Measurements from ENCODE around the gene UQCR10. TPM values are rescaled to one million over a fixed set of nuclear protein-coding genes. Genes with fewer than 3 reads are reported as not detected.

UQCR10 gene
- total and polyA plus RNA-seq, 4 experiments from 2014 or later, result 47.6 to 332 (median 162) TPM

DNA sequence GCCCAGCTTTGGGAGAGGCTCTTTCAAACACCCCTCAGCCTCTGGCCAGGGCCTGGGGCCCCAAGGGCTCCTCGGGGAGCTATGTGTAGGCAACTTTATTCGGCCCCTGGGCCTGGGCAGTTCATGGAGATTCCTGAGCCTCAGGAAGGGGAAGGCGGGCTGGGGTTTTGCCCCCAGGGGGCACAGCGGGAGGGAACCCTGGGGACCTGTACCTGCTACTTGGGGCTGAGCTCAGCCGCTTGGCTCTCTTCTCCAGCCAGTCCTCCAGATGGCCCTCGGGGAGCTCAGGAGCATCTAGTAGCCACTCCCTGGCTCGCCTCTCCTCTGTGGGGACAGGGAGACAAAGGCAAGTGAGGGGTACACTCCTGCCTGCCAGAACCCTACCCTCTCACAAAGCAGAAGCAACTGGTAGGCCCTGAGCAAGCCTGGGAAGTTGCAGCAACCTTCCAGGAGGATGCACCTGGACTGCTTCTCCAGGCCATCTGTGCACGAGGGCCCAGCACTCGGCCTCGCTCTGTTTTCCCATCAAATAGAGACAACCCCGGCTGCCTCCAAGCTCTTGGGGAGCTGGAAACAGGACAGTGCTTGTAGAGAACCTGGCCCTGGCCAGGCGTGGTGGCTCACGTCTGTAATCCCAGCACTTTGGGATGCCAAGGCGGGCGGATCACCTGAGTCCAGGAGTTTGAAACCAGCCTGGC is 28.9 kb upstream of the UQCR10 start:
- Histone ChIP-seq H3K36me3 (ENCODE audit: insufficient read depth, low read length) (peaks cover 11% of the 10 kb centered on the region), H3K27me3 (ENCODE audit: insufficient read depth, low read length) (no peaks in the 10 kb centered on the region), H3K4me1 (ENCODE audit: insufficient read depth, low read length) (no peaks in the 10 kb centered on the region), H3K4me3 (ENCODE audit: low read length in 2 of 2) (no peak overlapping the region), H3K9me3 (ENCODE audit: control insufficient read depth in 1 of 2, low read length in 2 of 2) (no peaks in the 10 kb centered on the region), H3K27ac (ENCODE audit: low read depth, low read length) (no peak overlapping the region)
- no peak for DNase-seq
- Mint-ChIP-seq H3K4me1 (no peaks in the 10 kb centered on the region), H3K27me3 (no peaks in the 10 kb centered on the region), H3K36me3 (peaks cover 17 to 29% of the 10 kb centered on the region in 2 donors), H3K4me3 (no peak overlapping the region), H3K27ac (no peak overlapping the region), H3K9me3 (no peaks in the 10 kb centered on the region)
- ChIA-PET POLR2A (ENCODE audit: partially characterized antibody) (no interaction called here), CTCF (ENCODE audit: partially characterized antibody) (no interaction called here)
- intact Hi-C loops (cut with micrococcal nuclease), result no loop called here

DNA sequence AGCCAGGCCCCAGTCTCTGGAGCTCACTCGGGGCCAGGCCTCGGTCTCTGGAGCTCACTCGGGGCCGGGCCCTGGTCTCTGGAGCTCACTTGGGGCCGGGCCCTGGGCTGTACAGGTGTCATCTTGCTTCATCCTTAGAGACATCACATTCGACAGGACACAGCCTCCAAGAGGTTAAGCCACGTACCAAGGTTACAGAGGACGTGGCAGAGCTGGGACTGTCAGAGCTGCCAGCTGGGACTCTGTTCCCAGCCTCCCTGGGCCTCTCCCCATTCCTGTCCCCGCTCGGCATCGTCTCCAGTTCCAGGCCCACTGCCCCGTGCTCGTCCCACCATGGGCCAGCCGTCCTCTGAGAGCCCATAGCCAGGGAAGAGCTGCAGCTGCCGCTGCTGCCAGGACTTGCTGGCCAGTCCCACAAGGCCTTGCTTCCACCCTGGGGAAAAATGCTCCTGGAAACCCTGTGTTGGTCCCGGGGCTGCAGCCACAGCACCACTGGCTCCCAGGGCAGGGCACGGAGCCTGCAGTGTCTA is 27.8 kb upstream of the UQCR10 start:
- Histone ChIP-seq H3K27me3 (ENCODE audit: insufficient read depth, low read length) (no peaks in the 10 kb centered on the region), H3K36me3 (ENCODE audit: insufficient read depth, low read length) (peaks cover 11% of the 10 kb centered on the region), H3K4me1 (ENCODE audit: insufficient read depth, low read length) (no peaks in the 10 kb centered on the region), H3K27ac (ENCODE audit: low read depth, low read length) (no peak overlapping the region), H3K4me3 (ENCODE audit: low read length in 2 of 2) (no peak overlapping the region), H3K9me3 (ENCODE audit: control insufficient read depth in 1 of 2, low read length in 2 of 2) (no peaks in the 10 kb centered on the region)
- Mint-ChIP-seq H3K27me3 (no peaks in the 10 kb centered on the region), H3K36me3 (peaks cover 17 to 35% of the 10 kb centered on the region in 2 donors), H3K27ac (no peak overlapping the region), H3K4me1 (no peaks in the 10 kb centered on the region), H3K4me3 (no peak overlapping the region), H3K9me3 (no peaks in the 10 kb centered on the region)
- intact Hi-C loops (cut with micrococcal nuclease), result no loop called here
- ChIA-PET POLR2A (ENCODE audit: partially characterized antibody) (no interaction called here), CTCF (ENCODE audit: partially characterized antibody) (no interaction called here)
- no peak for DNase-seq

DNA sequence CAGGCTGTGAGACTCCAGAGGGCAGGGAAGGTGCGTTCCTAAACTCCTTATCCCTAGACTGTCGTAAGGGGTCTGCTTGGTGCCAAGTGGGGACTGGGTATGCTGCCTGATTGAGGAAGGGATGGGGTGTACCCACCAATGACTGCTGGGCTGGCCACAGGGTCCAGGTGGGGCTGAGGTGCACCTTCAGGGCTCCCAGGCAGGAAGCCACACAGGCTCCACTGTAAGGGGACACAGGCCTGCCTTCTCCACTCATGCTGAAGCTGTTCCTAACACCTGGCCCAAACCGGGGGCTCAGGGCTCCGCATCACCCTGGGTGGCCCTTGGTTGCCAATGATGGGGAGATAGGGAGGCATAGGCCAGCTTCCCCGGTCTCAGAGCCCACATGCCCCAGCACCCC is 27.0 kb upstream of the UQCR10 start:
- DNase-seq, result no peak
- Histone ChIP-seq H3K9me3 (ENCODE audit: control insufficient read depth in 1 of 2, low read length in 2 of 2) (no peaks in the 10 kb centered on the region), H3K27me3 (ENCODE audit: insufficient read depth, low read length) (no peaks in the 10 kb centered on the region), H3K36me3 (ENCODE audit: insufficient read depth, low read length) (peaks cover 17% of the 10 kb centered on the region), H3K27ac (ENCODE audit: low read depth, low read length) (no peak overlapping the region), H3K4me1 (ENCODE audit: insufficient read depth, low read length) (no peaks in the 10 kb centered on the region), H3K4me3 (ENCODE audit: low read length in 2 of 2) (no peak overlapping the region)
- CTCF ChIA-PET (ENCODE audit: partially characterized antibody), result no interaction called here
- no peaks in the 10 kb centered on the region for H3K4me1 Mint-ChIP-seq
- no peak overlapping the region for H3K4me3 Mint-ChIP-seq
- POLR2A ChIA-PET (ENCODE audit: partially characterized antibody), result no interaction called here
- H3K27ac Mint-ChIP-seq, result peak overlapping the region in 1 of 7 donors; percentile 79
- H3K27me3 Mint-ChIP-seq, result no peaks in the 10 kb centered on the region
- H3K36me3 Mint-ChIP-seq, result peaks cover 21 to 43% of the 10 kb centered on the region in 2 donors
- no peaks in the 10 kb centered on the region for H3K9me3 Mint-ChIP-seq
- intact Hi-C loops (cut with micrococcal nuclease), result no loop called here

DNA sequence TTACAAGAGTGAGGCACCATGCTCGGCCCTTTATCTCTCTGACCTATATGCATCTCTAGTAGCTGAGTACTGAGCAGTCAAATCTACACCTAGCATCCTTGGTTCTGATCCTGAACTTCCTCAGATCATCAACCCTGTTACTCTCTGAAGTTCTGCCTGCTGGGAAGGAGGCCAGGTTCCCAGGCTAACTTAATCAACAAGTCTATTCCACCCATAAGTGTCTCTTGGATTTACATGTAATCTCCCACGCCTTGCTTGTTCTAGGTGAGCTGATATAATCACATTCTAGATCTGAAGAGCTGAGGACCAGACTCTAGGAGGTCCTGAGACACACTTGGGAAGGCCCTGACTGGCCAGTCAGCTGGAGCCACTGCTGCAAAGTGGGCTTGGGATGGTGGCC is 25.2 kb upstream of the UQCR10 start:
- H3K4me1 Mint-ChIP-seq, result no peaks in the 10 kb centered on the region
- Histone ChIP-seq H3K4me3 (ENCODE audit: low read length in 2 of 2) (no peak overlapping the region), H3K4me1 (ENCODE audit: insufficient read depth, low read length) (no peaks in the 10 kb centered on the region), H3K27me3 (ENCODE audit: insufficient read depth, low read length) (no peaks in the 10 kb centered on the region), H3K9me3 (ENCODE audit: control insufficient read depth in 1 of 2, low read length in 2 of 2) (no peaks in the 10 kb centered on the region), H3K36me3 (ENCODE audit: insufficient read depth, low read length) (peaks cover 22% of the 10 kb centered on the region), H3K27ac (ENCODE audit: low read depth, low read length) (no peak overlapping the region)
- H3K36me3 Mint-ChIP-seq, result peaks cover 28 to 46% of the 10 kb centered on the region in 2 donors
- POLR2A ChIA-PET (ENCODE audit: partially characterized antibody), result no interaction called here
- no peaks in the 10 kb centered on the region for H3K27me3 Mint-ChIP-seq
- CTCF ChIA-PET (ENCODE audit: partially characterized antibody), result no interaction called here
- no peak for DNase-seq
- intact Hi-C loops (cut with micrococcal nuclease), result no loop called here
- H3K9me3 Mint-ChIP-seq, result no peaks in the 10 kb centered on the region
- peak overlapping the region in 2 of 7 donors; percentile 29 to 77 for H3K27ac Mint-ChIP-seq
- no peak overlapping the region for H3K4me3 Mint-ChIP-seq

DNA sequence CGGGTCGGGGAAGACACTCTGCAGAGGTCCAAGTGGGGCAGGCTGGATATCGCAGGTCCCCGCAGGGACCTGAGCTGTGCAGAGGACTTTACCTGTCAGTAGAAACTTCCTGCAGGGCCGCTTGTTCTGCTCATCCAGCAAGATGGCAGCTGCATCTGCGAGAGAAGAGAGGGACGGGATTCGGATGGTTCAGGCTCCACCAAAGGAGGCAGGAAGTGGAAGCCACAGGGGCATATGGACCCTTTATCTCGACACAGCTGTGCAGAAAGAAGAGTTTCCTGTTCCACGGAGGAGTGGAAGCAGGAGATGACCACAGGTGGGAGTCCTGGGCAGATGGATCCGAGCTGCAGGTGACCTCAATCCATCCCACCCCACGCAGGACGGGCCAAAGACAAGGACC is 24.8 kb upstream of the UQCR10 start:
- Mint-ChIP-seq H3K36me3 (peaks cover 26 to 47% of the 10 kb centered on the region in 2 donors), H3K27me3 (no peaks in the 10 kb centered on the region), H3K4me3 (no peak overlapping the region), H3K27ac (peak overlapping the region in 1 of 7 donors; percentile 29), H3K9me3 (no peaks in the 10 kb centered on the region), H3K4me1 (no peaks in the 10 kb centered on the region)
- Histone ChIP-seq H3K36me3 (ENCODE audit: insufficient read depth, low read length) (peaks cover 26% of the 10 kb centered on the region), H3K4me3 (ENCODE audit: low read length in 2 of 2) (no peak overlapping the region), H3K9me3 (ENCODE audit: control insufficient read depth in 1 of 2, low read length in 2 of 2) (no peaks in the 10 kb centered on the region), H3K4me1 (ENCODE audit: insufficient read depth, low read length) (no peaks in the 10 kb centered on the region), H3K27me3 (ENCODE audit: insufficient read depth, low read length) (no peaks in the 10 kb centered on the region), H3K27ac (ENCODE audit: low read depth, low read length) (no peak overlapping the region)
- CTCF ChIA-PET (ENCODE audit: partially characterized antibody), result no interaction called here
- POLR2A ChIA-PET (ENCODE audit: partially characterized antibody), result no interaction called here
- intact Hi-C loops (cut with micrococcal nuclease), result no loop called here
- no peak for DNase-seq

DNA sequence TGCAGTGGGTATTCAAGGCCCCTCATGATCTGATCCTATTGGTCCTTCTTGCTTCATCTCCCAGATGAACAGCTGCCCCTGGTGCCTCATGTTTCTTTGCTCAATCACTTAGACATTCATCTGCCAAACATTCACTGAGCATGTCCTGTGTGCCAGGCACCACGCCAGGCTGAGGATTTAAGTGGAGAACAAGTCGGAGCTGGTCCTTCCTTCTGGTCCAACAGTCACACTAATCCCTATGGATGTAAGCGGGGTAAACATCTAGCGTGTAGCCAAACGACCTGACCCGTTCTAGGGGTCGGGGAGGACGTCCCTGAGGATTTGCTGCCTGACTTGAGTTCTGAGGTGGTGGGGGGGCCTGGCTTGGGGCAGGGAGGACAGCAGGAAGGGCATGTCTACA is 22.3 kb upstream of the UQCR10 start:
- H3K36me3 ChIP-seq (ENCODE audit: insufficient read depth, low read length), result peaks cover 30% of the 10 kb centered on the region
- no peak overlapping the region for H3K4me3 Mint-ChIP-seq
- intact Hi-C loops (cut with micrococcal nuclease), result no loop called here
- H3K27me3 Mint-ChIP-seq, result no peaks in the 10 kb centered on the region
- no peak for DNase-seq
- H3K4me1 ChIP-seq (ENCODE audit: insufficient read depth, low read length), result no peaks in the 10 kb centered on the region
- no peaks in the 10 kb centered on the region for H3K27me3 ChIP-seq (ENCODE audit: insufficient read depth, low read length)
- peaks cover 33 to 52% of the 10 kb centered on the region in 2 donors for H3K36me3 Mint-ChIP-seq
- no peaks in the 10 kb centered on the region for H3K9me3 Mint-ChIP-seq
- CTCF ChIA-PET (ENCODE audit: partially characterized antibody), result no interaction called here
- POLR2A ChIA-PET (ENCODE audit: partially characterized antibody), result no interaction called here
- no peak overlapping the region for H3K27ac Mint-ChIP-seq
- H3K4me3 ChIP-seq (ENCODE audit: low read length in 2 of 2), result no peak overlapping the region
- peaks cover 0 to 2% (median under 1%) of the 10 kb centered on the region in 4 donors for H3K4me1 Mint-ChIP-seq
- no peak overlapping the region for H3K27ac ChIP-seq (ENCODE audit: low read depth, low read length)
- no peaks in the 10 kb centered on the region for H3K9me3 ChIP-seq (ENCODE audit: control insufficient read depth in 1 of 2, low read length in 2 of 2)

DNA sequence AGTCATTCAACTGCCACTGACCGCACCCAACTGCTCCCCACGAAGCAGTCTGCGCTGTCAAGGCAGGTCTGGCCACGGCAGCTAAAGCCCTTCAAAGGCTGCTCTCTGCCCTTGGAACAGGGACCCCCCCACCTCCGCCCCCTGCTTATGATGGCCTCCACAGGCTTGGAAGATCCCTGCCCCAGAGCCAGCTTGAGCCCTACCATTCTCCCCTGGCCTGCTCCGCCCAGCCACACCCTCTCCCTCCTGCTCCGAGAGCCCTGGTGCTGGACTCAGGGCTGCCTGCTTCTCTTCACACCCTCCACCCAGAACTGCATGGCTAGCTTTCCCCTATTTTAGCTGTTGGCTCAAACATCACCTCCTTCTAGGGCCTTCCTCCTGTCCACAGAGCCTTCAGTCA is 19.3 kb upstream of the UQCR10 start:
- peaks cover 21% of the 10 kb centered on the region for H3K36me3 ChIP-seq (ENCODE audit: insufficient read depth, low read length)
- POLR2A ChIA-PET (ENCODE audit: partially characterized antibody), result no interaction called here

More for the DNA sequence above, 19.3 kb upstream of the UQCR10 start:
- Mint-ChIP-seq H3K4me3 (no peak overlapping the region), H3K36me3 (peaks cover 29 to 42% of the 10 kb centered on the region in 2 donors), H3K27ac (no peak overlapping the region), H3K27me3 (no peaks in the 10 kb centered on the region), H3K4me1 (peaks cover 12 to 28% (median 14%) of the 10 kb centered on the region in 4 donors), H3K9me3 (no peaks in the 10 kb centered on the region)
- Histone ChIP-seq H3K4me1 (ENCODE audit: insufficient read depth, low read length) (peaks cover 19% of the 10 kb centered on the region), H3K27me3 (ENCODE audit: insufficient read depth, low read length) (no peaks in the 10 kb centered on the region), H3K27ac (ENCODE audit: low read depth, low read length) (no peak overlapping the region), H3K9me3 (ENCODE audit: control insufficient read depth in 1 of 2, low read length in 2 of 2) (no peaks in the 10 kb centered on the region), H3K4me3 (ENCODE audit: low read length in 2 of 2) (no peak overlapping the region)
- CTCF ChIA-PET (ENCODE audit: partially characterized antibody), result no interaction called here
- DNase-seq, result no peak
- intact Hi-C loops (cut with micrococcal nuclease), result no loop called here
